GM23338 (cell line): Measurements from ENCODE around the gene RUSF1. TPM values are rescaled to one million over a fixed set of nuclear protein-coding genes. Genes with fewer than 3 reads are reported as not detected.

Experiments used
- ATAC-seq: fragments of 200-7000 bp; cut with Tn5 transposase; 3 replicates; pipeline ENCODE4 v1.9.1; 2020
- DNase-seq: peaks from one replicate; pipeline ENCODE4 v3.0.0-alpha.2; 2015; ENCODE audit warnings: low spot score
- H2AFZ ChIP-seq: fragments of 200-600 bp; sonication (generic); 2 replicates; pipeline ENCODE4 v1.8.0; 2016; ENCODE audit warnings: antibody characterized with exemption, mild to moderate bottlenecking, moderate library complexity
- H3F3A ChIP-seq: fragments of 200-600 bp; sonication (generic); replicated peaks from 2 replicates; pipeline ENCODE4 v1.8.0; 2017; ENCODE audit warnings: antibody characterized with exemption, mixed run types, low read depth
- H3K27ac ChIP-seq: fragments of 200-600 bp; sonication (generic); 2 replicates; pipeline ENCODE4 v1.6.1; 2016; ENCODE audit warnings: low read depth
- H3K27me3 ChIP-seq: fragments of 200-600 bp; sonication (generic); 2 replicates; pipeline ENCODE4 v1.8.0; 2016; ENCODE audit warnings: mild to moderate bottlenecking, mixed run types, moderate library complexity; ENCODE audit not compliant: insufficient read depth
- H3K36me3 ChIP-seq: fragments of 200-600 bp; sonication (generic); 2 replicates; pipeline ENCODE4 v1.8.0; 2016; ENCODE audit warnings: mild to moderate bottlenecking; ENCODE audit not compliant: insufficient read depth
- H3K4me1 ChIP-seq: fragments of 200-600 bp; sonication (generic); 2 replicates; pipeline ENCODE4 v1.8.0; 2016; ENCODE audit warnings: mild to moderate bottlenecking, moderate library complexity; ENCODE audit not compliant: insufficient read depth
- H3K4me2 ChIP-seq: fragments of 200-600 bp; sonication (generic); 2 replicates; pipeline ENCODE4 v1.7.1; 2017; ENCODE audit warnings: mixed run types
- H3K4me3 ChIP-seq: fragments of 200-600 bp; sonication (generic); 2 replicates; pipeline ENCODE4 v1.6.1; 2016; ENCODE audit warnings: mixed run types
- H3K79me2 ChIP-seq: fragments of 200-600 bp; sonication (generic); replicated peaks from 2 replicates; pipeline ENCODE4 v1.8.0; 2017; ENCODE audit warnings: mild to moderate bottlenecking; ENCODE audit not compliant: insufficient read depth
- H3K9me2 ChIP-seq: fragments of 200-600 bp; sonication (generic); 2 replicates; pipeline ENCODE4 v1.8.0; 2017; ENCODE audit not compliant: insufficient read depth
- H4K20me1 ChIP-seq: fragments of 200-600 bp; sonication (generic); replicated peaks from 2 replicates; pipeline ENCODE4 v1.8.0; 2017; ENCODE audit warnings: mild to moderate bottlenecking; ENCODE audit not compliant: insufficient read depth
- H3K27ac Mint-ChIP-seq: 2 replicates; pipeline ENCODE4 v1.8.0; 2020; ENCODE audit warnings: inconsistent platforms, mild to moderate bottlenecking, moderate library complexity, mixed read lengths
- H3K27me3 Mint-ChIP-seq: 3 replicates; pipeline ENCODE4 v1.8.0; 2022; ENCODE audit warnings: low read depth, mild to moderate bottlenecking, moderate library complexity, mixed read lengths, inconsistent platforms; ENCODE audit not compliant: insufficient read depth, poor library complexity
- H3K36me3 Mint-ChIP-seq: 3 replicates; pipeline ENCODE4 v1.8.0; 2021; ENCODE audit warnings: low read depth, mild to moderate bottlenecking, inconsistent platforms, moderate library complexity, mixed read lengths
- H3K4me1 Mint-ChIP-seq: 3 replicates; pipeline ENCODE4 v1.8.0; 2020; ENCODE audit warnings: mild to moderate bottlenecking, inconsistent platforms, mixed read lengths
- H3K4me3 Mint-ChIP-seq: 3 replicates; pipeline ENCODE4 v1.8.0; 2021; ENCODE audit warnings: moderate library complexity, mild to moderate bottlenecking, inconsistent platforms, mixed read lengths
- H3K9me3 Mint-ChIP-seq: 3 replicates; pipeline ENCODE4 v1.8.0; 2020; ENCODE audit warnings: moderate library complexity, mild to moderate bottlenecking, inconsistent platforms, mixed read lengths
- CTCF ChIP-seq, 2 experiments: fragments of 200-600 bp in 1 of 2; sonication (generic) in 1 of 2; conservative IDR thresholded peaks; 2 replicates each; pipeline versions ENCODE4 v1.5.1 to v1.6.1; 2016 to 2017; ENCODE audit warnings: antibody characterized with exemption in 2 of 2, low read depth in 2 of 2, mild to moderate bottlenecking in 2 of 2, moderate library complexity in 1 of 2
- ETS1 ChIP-seq: IDR thresholded peaks from 2 replicates; pipeline ENCODE4 v1.6.1; 2016; ENCODE audit warnings: antibody characterized with exemption
- EZH2 ChIP-seq: fragments of 200-600 bp; sonication (generic); IDR thresholded peaks from one replicate; pipeline ENCODE4 v1.8.0; 2017; ENCODE audit warnings: antibody characterized with exemption, mild to moderate bottlenecking, low read depth; ENCODE audit not compliant: unreplicated experiment
- JUNB ChIP-seq: IDR thresholded peaks from one replicate; pipeline ENCODE4 v1.6.1; 2016; ENCODE audit warnings: antibody characterized with exemption; ENCODE audit not compliant: unreplicated experiment
- NANOG ChIP-seq: IDR thresholded peaks from 2 replicates; pipeline ENCODE4 v1.6.1; 2016; ENCODE audit warnings: antibody characterized with exemption, borderline replicate concordance
- POLR2AphosphoS5 ChIP-seq: IDR thresholded peaks from 2 replicates; pipeline ENCODE4 v1.6.1; 2016; ENCODE audit warnings: antibody characterized with exemption, low read depth
- REST ChIP-seq: IDR thresholded peaks from one replicate; pipeline ENCODE4 v1.6.1; 2018; ENCODE audit warnings: antibody characterized with exemption; ENCODE audit not compliant: unreplicated experiment
- STAT1 ChIP-seq: IDR thresholded peaks from one replicate; pipeline ENCODE4 v1.6.1; 2016; ENCODE audit warnings: antibody characterized with exemption; ENCODE audit not compliant: unreplicated experiment
- ZNF114 ChIP-seq: fragments of 250-450 bp; sonication (Bioruptor Pico); IDR thresholded peaks from 2 replicates; pipeline ENCODE4 v1.5.0; 2020; ENCODE audit warnings: mild to moderate bottlenecking, moderate library complexity
- ZNF331 ChIP-seq: fragments of 250-450 bp; sonication (Bioruptor Pico); IDR thresholded peaks from 2 replicates; pipeline ENCODE4 v1.5.0; 2020; ENCODE audit warnings: low read depth, mild to moderate bottlenecking, moderate library complexity
- polyA plus RNA-seq: library from polyadenylated mRNA; unstranded; fragments of >200 nt; fragmentation: Nextera tagmentation; extraction: Ambion mirVana; gene quantifications from 2 replicates; pipeline ENCODE4 v1.2.1, GENCODE V29; 2016
- total RNA-seq: library from RNA; depleted of rRNA; stranded (reverse); fragments of >200 nt; shearing (Covaris generic); gene quantifications from 2 replicates; pipeline ENCODE4 v1.2.3, GENCODE V29; 2014

The RUSF1 gene
- total and polyA plus RNA-seq, 2 experiments from 2014 or later = 8.9 to 36.1 TPM

- no peak for TF ChIP-seq STAT1
These were observed 40.3 kb downstream of the RUSF1 start (continued) for GRCh38 chr16:31467858-31468257.

GRCh38 chr16:31467151-31467773 lies 40.9 kb downstream of the RUSF1 start:
- H3K27ac ChIP-seq = no peak overlapping the region
- H3K9me2 ChIP-seq = no peaks in the 10 kb centered on the region
- H3K4me2 ChIP-seq = no peak overlapping the region
- Mint-ChIP-seq H3K27me3 (peaks cover 11% of the 10 kb centered on the region), H3K4me3 (no peak overlapping the region), H3K9me3 (no peaks in the 10 kb centered on the region; the same call in 2 of the 3 replicates), H3K4me1 (peaks cover 7% of the 10 kb centered on the region), H3K36me3 (peaks cover 29% of the 10 kb centered on the region), H3K27ac (no peak overlapping the region)
- ATAC-seq (no peak), DNase-seq (no peak)
- H3K79me2 ChIP-seq = no peaks in the 10 kb centered on the region
- H4K20me1 ChIP-seq = no peaks in the 10 kb centered on the region; the same call in 1 of the 2 replicates
- no peaks in the 10 kb centered on the region for H3F3A ChIP-seq
- no peak overlapping the region for H3K4me3 ChIP-seq
- no peak overlapping the region for H2AFZ ChIP-seq
- H3K36me3 ChIP-seq = no peaks in the 10 kb centered on the region; the same call in 1 of the 2 replicates
- TF ChIP-seq ZNF331 (no peak), EZH2 (no peak), POLR2AphosphoS5 (no peak), CTCF (conservative IDR thresholded peaks at IDR 0.05; ENCODE audit: low read depth in 2 of 2) (no peak), NANOG (no peak), JUNB (no peak), ETS1 (no peak), STAT1 (no peak), REST (no peak), ZNF114 (CRISPR knock-in tag) (no peak)
- peaks cover 15% of the 10 kb centered on the region for H3K27me3 ChIP-seq
- H3K4me1 ChIP-seq = peaks cover 7% of the 10 kb centered on the region; the same call in 1 of the 2 replicates
